HG02970 (cell line): ENCODE results near the gene KLHL25.

Experiments used
- ATAC-seq: cut with Tn5 transposase; IDR thresholded peaks from one replicate; pipeline ENCODE4 v1.9.1; 2021; ENCODE audit warnings: mild to moderate bottlenecking, moderate library complexity, moderate number of reproducible peaks; ENCODE audit not compliant: unreplicated experiment, low FRiP score

Gene KLHL25

DNA sequence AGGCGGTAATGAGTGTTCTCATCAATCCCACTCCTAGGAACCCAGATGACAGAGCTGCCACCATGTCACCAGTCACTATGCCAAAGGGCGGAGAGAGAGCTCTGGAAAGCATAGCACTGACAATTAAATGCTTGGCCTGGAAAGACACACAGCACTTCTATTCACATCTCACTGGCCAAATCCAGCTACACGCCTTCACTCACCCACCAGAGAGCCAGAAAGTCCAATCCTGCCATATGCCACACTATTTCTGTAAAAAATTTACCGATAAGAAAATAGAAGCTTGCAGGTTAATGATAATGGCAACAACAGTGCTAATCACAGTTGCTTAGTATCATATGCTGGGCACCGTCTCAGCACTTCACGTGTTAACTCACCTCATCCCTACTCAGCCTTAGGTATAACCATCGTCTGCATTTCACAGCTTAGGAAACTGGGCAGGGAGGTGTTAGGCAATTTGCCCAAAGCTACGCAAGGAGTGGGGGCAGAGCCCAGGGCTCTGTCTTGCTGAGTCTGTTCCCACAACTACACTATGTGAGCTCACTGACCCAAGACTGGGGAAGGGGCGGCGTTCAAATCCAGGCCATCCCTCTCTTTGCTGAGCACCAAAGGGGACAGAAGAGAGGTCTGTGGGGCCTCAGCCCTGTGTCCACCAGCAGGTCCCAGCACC, 16.5 kb downstream of the KLHL25 start:
- ATAC-seq: no peak

DNA sequence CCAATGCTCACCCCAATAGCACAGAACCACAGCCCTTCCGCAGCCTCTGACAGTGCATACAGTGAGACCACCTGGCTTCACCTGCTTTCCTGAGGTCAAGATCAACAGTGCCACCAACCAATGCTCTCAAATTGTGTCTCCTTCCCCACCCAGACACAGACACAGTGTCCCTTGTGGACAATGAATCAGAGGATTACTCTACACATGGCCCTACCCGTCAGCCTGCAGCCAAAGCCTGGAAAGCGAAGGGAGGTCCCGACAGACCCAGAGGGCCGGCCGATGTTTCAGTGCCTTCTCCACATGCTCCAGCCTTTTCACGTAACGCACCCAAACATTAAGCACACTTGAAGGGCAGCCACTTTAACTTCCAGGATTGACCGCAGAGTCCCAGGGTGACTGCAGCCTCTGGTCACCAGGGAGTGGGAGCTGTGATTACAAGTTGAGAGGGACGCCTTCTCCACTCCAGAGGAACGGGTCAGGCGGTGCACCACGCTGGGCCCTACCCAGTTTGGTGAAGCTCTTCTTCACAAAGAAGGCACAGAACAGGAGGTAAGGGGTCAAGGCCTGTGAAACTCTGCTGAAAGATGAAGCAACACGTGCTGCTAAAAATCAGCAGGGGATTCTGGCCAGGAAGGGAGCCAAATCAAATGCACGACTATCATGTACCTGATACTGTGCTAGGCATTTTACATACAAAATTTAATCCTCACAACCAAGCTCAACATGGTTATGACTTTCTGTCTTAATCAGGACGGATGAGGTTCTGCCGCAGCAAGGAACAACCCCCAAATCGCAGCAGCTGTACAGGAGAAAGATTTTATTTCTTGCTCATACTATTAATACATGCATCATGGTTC, 17.2 kb downstream of the KLHL25 start:
- no peak for ATAC-seq

DNA sequence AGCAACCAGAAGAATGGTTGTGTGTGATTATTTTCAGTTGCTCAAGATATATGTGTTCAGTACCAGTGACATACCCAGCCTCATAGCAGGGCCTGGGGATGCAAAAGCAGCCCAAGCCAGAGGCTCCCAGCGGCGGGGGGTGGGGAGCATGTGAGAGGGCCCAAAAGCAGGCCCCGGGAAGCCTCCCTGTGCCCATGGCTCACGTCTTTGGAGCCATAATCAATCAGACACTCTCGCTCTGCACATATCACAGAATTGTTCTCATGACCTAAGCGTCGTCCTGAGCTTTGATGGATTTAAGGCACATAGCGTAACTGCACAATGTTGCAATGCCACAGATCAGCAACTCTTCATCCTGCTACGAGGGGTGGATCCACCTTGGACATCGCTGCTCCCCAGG, 20.8 kb downstream of the KLHL25 start:
- ATAC-seq: no peak

DNA sequence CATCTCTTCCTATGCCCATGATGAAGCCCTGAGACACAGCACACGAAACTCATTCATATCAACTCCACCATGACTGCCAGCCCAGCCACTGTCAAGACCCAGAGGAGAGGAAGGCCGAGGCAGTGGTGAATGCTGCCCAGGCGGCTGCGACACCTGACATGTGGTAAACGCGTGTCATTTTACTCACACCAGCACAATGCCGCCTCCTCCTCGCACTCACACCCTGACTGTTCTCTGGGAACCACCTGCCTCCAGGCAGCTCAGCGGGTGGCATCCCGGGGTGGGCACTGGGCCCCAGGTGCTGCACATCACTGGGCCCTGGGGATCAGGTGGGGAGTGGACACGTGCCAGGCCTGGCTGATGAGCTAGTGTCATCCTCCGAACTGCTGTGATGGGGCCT, 21.5 kb downstream of the KLHL25 start:
- ATAC-seq: no peak

DNA sequence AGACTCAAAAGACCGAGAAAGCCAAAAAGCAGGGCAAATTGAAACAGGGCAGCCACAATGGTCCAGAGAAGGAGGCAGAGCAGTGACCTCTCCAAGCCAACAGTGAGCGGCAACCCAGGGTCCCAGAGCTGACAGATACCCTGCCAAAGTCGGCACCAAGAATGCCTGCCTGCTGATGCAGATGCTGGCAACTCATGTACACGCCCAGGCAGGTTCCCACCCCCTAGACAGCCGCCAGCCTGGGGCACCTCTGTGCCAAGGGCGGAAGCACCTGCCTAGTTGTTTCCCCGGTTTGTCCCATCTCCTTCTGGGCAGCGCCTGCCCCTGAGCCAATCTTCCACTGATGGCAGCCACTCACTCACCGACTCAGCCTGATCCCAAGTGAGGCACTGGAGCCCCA, 22.1 kb downstream of the KLHL25 start:
- ATAC-seq: no peak

DNA sequence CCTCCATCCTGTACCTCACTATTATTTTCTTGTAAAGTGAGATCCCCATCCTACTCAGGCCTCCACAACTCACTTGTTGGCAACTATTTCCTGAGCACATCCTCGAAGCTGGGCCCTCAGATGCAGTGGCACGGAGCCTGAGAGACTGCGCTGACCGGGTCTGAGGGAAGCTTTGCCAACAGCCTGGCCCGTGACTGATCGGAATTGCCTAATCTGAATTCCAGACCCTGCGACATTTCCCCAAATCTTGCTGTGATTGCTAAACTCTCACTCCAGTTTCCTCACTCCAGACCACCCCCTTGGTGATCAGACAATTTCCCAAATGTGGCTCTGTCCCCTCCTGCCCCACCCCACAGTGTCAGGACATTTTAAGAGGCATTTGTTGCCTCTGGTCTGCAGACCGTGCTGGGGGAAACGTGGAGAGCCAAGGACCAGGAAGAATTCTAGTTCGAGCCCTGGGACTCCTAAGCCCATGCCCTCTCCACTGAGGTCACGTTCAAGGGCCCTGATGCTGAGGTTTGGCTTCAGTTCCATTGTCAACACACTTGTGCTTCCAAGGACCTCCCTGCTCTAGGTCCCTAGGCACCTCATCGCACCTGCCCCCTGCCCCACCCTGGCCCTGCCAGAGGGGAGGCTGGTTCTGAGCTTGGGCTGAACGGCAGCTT, 22.8 kb downstream of the KLHL25 start:
- ATAC-seq: no peak

DNA sequence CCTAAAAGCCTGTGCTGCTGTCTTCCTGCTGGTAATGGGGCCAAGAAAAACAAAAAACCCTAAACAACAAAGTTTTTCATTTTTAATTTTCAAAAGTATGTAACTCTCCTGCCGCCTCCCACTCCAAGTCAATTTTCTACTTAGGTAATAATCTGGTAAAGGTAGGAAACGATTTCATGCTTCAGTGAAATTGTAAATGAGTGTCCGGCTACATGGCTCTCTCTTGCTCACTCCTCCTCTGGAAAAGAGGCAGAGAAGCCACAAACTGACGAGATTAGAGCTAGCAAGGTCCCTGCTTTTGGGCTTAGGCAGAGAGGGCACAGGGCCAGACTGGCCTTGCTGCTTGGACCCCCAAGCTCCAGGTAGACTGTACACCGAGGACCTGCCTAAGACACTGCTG, 23.5 kb downstream of the KLHL25 start:
- no peak for ATAC-seq

DNA sequence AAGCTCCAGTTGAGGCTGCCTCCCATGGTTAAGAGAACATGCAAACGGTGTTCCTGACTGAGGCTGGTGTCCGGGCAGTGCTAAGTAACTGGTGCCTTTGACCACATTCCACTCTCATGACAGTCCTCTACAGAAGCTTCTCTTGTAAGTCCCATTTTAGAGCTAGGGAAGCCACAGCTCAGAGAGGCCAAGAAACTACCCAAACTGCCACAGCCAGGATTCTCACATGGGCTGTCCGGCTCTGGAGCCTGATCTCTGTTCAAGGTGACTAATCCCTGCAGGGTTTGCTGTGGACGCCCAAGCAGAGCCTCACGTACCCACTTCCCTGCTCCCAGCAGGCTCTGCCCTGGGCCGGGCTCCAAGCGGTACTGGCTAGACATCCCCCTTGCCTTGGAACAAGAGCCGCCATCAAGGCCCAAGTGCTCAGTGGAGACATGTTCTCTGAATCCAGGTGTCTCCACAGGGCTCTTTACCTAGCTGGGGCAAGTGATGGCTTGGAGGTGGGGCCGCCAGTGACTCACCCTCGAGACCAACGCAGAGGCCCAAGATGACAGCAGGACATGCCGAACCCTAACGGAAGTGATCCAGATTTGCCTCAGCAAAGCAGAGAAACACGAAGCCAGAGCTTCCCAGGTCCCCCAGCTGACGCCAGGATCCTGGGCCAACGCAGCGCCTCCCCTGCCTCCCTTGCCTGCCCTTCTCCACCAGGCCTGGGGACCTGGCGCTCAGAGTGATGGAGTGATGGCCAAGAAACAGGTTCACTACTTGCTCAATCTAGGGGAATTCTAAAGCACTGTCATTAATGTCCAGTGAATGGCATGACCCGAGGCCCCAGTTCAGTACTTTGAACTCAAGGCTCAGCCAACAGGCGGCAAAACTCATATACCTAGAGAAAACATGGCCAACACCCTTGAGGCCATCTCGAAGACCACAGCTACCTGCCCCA, 24.4 kb downstream of the KLHL25 start:
- no peak for ATAC-seq

DNA sequence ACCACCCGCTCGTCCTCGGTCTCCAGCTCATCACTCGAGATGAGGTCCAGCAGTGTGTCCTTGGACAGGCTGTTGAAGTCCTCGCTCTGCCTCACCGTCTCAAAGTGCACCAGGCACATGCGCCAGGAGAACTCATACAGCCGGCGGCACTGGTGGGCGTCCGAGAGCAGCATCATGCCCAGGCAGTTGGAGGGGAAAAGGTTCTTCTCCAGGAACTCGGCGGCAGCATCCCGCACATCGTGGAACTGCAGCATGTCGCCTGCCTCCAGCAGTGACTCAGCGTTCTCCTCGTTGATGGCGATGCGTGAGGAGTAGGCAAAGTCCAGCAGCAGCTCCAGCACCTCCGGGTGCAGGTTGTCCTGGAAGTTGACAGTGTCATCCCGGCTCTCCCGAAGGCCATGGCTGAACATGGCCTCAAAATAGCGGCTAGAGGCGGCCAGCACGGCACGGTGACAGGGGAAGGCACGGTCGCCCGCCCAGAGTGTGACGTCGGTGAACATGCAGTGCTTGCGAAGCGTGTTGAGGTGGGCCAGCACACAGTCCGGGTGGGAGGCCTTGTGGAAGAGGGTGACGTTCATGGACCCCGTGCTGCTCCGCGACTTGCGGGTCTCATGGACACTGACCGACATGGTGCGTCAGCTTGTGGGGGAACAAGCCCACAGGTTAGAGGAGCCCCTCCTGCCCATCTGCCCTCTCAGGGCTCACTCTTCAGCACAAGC, 25.4 kb downstream of the KLHL25 start:
- no peak for ATAC-seq

DNA sequence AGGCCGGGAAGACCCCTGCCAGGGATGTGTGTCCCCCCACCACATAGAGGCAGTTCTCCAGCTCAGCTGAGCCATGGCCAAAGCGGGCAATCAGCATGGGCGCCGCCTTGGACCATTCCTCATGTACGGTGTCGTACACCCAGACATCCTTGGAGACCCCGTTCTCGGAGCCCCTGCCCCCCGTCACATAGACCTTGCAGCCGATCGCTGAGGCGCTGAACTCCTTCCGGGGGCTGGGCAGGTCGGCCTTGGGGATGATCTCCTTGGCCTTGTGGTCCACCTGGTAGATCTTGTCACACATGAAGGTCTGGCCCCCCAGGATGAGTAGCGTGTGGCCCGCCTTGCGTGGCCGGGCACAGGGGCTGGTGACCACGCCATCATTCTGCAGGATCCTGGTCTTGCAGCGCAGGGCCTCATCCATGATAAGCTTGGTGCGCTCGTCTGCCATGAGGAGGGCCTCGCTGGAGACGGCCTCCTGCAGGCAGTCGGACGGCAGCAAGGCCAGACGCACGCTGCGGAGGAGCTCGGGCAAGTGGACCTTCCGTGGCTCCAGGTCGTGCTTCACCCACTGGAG, 26.0 kb downstream of the KLHL25 start:
- no peak for ATAC-seq

DNA sequence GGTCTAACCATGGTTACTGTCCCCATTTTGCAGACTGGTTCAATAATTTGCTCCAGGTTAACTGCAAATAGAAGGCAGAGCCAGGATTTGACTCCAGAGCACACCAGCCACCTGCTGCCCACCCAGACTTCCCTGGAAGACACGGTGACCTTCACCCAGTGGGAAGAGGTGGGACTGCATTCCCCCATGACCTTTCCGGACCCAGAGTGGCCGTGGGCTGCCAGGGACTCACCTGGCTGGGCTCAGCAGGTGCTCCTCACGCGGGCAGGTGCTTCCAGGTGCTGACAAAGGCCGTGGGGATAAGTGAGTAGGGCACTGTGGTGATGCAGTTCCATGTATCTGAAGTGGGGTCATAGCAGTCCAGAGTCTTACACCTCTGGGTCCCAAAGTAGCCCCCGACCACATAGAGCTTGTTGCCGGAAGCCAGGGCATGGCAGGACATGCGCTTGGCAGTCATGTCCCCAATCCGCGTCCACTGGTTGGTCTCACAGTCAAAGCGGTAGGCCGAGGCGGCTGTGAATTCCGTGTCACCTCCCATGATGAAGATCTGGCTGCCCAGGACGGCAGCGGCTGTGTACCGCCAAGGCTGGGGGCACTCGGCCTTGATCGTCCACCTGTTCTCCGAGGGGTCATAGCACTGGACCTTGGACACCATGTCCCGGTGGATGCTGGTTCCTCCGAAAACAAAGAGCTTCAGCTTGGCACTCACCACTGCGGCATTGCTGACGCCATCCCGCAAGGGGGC, 26.8 kb downstream of the KLHL25 start:
- ATAC-seq: no peak

DNA sequence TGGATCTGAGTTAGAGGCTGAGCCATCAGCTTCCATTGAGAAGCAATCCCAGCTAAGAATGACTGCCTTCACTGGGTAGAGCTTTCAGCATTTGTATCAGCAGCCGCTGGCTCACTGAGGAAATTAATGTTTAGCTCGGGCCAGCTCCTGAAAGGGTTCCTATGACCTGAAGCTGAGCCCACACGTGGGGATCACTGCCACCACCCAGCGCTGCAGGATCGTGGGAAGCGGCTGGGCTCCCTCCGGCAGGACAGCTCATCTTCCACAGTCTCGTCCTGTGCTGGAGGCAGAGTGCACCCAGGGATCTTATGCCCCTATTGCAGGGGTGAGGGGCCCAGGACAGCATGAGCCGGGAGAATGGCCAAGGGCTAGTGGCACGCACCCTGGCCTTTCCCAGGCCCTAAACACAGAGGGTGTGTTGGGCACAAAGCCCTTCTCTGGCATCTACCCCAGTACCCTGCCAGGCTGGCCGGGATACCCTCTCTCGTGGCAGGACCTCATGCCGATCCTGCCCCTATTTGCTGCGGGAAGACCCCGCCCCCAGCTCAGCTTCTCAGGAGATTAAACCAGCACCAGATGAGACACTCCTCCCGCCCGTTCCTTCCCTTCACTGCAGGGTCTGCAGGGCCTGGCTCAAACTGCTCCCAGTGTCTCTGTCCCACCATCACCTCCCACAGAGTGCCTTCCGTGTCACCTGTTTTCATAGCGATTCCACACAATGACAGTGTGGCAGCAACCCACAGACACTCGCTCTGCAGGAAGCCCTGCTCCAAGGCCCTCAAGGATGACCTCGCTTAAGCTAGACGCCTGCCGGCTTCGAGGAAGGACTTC, 28.5 kb downstream of the KLHL25 start:
- ATAC-seq: no peak

DNA sequence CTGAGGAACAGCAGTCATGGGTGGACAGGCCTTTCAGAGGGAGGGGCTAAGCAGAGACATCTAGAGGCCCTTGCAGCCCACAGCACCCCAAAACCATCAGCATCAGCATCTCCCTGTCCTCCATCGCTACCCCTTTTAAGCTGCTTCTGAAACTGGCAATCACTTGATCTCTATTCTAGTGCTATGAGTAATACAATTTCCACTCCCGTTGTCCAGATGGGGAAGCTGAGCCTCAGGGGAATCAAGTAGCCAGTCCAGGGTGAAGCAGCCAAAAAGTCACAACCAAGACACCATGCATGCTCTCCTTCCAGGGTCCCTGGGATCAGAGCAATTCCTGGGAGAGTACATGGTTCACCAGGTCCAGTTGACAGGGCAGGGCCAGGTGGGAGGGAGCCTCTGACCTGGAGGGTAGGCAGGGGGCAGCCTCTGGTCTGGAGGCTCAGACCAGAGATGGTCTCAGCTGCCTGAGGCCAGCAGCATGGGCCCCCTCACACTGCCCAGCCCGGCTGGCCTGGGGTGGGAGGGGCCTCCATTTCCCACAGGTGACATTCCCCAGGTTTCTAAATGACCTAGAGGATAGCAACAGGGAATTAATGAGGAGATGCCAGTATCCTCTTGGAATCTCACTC, 30.0 kb downstream of the KLHL25 start:
- ATAC-seq: no peak

DNA sequence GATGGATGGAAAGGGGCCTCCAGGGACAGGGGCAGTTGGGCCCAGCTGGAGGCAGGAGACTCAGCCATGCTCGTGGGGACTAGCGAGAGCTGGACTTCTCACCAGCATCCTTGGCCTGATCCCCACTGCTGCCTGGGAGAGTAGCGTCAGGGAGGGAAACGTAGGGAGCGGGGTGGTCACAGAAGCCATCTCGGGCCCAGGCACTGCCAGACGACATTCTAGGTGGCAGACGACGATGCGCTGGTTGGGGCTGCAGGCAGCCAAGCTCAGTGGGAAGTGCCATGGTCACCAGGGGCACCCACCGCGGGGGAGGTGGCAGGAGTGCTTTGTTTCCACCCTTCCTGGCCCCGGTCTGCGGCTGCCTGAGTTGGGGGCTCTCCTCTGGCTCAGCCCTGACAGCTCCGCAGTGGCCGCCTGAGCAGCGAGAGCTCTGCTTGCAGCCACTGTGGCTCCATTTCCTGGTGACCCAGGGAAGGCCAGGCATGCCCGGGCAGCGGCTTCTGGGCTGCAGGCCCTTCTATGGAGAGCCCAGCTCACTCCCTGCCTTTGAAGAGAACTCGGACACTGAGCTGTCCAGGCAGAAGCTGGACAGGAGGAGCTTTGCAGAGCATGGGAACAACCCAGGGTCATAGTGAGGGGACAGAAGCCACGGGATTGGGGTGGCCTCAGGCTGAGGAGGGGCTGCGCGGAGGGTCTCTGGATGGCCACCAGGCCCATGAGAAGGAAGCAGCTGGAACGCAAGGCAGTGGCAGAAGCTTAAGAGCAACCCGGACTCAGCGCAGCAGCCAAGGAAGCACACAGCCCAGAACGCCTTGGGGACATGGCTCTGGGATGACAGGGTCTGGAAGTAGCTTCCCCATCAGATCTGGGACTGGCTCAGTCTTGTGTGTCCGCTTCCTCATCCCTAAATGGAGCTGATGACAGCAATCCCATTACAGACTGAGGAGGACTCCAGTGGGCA, 30.8 kb downstream of the KLHL25 start:
- ATAC-seq: no peak

DNA sequence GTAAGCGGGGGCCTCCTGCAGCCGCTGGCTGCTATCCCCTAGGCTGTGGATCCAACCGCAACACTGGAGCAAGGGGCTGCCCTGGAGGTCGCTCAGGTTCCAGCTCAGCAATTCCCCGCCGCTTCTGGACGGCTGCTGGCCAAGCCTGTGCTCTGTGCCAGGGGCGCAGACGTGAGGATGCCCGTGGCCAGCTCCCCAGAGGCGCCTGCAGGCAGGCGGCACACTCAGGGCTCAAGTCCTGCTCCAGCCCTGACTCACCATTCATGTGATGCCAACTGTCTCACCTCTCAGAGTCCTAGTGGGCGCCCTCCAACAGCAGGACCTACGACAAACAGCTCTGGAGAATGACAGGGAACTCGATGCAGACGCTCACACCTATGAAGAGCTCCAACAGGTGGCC, 31.6 kb downstream of the KLHL25 start:
- no peak for ATAC-seq

DNA sequence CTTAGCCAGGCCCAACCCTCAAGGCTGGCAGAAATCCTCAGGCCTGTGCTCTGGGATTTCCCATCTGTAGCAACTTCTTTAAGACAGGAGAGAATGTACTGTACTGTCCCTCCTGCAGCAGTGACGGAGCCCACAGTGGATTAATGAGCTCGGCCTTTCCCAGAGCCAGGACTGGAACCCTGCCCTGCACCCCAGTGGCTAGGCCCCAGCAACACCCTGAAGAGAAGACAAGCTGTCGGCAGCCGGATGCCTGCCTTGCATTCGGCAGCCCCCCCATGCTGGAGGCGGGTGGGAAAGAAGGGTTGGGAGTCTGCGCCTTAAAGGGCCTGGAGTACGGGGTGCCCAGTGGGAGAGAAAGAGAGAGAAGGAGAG, 32.0 kb downstream of the KLHL25 start:
- no peak for ATAC-seq
